SW480 (cell line): Measurements from ENCODE around the gene MYO15A.
A peak's percentile ranks its signal among the peaks of the same experiment; 100 is the strongest.

Experiments used
- DNase-seq: peaks from one replicate; pipeline ENCODE4 v3.0.0-alpha.2; 2016; ENCODE audit warnings: low spot score

Gene MYO15A, protein sequence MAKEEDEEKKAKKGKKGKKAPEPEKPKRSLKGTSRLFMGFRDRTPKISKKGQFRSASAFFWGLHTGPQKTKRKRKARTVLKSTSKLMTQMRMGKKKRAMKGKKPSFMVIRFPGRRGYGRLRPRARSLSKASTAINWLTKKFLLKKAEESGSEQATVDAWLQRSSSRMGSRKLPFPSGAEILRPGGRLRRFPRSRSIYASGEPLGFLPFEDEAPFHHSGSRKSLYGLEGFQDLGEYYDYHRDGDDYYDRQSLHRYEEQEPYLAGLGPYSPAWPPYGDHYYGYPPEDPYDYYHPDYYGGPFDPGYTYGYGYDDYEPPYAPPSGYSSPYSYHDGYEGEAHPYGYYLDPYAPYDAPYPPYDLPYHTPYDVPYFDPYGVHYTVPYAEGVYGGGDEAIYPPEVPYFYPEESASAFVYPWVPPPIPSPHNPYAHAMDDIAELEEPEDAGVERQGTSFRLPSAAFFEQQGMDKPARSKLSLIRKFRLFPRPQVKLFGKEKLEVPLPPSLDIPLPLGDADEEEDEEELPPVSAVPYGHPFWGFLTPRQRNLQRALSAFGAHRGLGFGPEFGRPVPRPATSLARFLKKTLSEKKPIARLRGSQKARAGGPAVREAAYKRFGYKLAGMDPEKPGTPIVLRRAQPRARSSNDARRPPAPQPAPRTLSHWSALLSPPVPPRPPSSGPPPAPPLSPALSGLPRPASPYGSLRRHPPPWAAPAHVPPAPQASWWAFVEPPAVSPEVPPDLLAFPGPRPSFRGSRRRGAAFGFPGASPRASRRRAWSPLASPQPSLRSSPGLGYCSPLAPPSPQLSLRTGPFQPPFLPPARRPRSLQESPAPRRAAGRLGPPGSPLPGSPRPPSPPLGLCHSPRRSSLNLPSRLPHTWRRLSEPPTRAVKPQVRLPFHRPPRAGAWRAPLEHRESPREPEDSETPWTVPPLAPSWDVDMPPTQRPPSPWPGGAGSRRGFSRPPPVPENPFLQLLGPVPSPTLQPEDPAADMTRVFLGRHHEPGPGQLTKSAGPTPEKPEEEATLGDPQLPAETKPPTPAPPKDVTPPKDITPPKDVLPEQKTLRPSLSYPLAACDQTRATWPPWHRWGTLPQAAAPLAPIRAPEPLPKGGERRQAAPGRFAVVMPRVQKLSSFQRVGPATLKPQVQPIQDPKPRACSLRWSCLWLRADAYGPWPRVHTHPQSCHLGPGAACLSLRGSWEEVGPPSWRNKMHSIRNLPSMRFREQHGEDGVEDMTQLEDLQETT (N-terminal part only)

DNA sequence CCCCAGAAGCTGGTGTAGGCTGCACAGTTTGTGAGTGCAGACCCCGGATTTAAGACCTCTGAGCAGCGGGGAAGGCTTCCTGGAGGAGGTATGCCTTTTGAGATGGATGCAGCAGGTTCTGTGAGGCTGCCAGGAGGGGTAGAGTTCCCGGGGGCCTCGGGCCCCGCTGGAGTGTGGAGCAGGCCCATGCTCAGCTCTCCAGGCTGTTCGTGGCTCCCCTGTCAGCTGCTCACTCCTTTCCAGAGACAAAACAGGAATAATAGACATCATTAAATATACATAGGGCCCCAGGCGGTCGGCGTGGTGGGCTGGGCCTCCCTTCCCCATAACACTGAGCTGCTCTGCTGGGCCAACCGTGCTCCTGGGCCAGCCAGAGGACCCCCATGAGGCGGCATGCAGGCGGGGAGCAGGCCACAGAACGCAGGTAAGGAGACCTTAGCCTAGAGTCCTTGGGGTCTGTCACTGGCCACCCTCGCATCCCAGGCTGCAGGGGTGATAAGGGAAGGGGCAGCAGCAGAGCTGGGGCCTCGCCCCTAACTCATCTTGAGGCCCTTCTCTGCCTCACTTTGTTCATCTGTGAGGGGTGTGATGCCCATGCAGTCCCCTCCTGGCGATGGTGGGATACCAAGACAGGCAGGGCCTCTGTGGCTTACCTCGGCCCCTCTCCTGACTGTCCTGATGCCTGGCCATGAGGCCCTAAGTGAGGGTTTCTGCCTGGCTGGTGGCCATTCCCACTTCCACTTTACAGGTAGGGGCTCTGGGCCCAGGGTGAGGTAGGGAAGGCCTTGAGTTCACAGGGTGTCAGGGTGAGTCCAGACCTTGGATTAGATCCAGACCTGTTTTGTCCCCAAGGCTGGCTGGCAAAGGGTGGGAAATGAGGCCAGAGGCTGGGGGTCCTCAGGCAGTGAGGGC lies at the start of gene MYO15A:
TSS of gene MYO15A (plus strand) at position 356 of the 912 bp plus-strand sequence. CDS start 10,045 bp downstream, outside the sequence.
- no peak for DNase-seq

DNA sequence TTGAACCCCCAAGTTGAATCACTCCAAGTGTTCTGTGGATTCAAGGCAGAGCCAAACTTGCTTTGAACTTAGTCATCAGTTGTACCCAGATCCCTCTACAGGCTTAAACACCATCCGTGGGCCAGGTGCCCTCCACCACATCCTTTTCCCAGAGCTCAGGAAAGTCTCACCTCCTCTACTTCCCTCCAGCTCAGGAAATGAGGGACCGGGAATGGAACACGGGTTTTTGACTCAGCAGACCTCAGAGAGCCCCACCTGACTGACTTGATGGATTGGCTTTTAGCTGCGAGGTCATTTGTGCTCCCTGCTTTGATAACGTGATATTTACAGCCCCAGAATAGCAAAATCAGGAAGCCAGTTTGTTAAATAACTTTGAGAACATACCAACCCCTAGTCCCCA lies 49.3 kb upstream of the MYO15A start:
- DNase-seq, result no peak

DNA sequence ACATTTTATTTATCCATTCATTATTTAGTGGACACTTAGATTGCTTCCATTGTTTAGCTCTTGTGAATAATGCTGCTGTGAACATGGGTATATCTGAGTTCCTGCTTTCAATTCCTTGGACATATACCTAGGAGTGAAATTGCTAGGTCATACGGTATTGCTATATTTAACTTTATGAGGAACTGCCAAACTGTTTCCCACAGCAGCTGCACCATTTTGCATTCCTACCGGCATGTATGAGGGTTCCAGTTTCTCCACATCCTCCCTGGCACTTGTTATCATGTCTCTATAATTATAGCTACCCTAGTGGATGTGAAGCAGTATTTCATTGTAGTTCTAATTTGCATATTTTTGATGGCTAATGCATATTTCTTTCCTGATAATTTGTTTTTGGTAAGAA lies 44.5 kb upstream of the MYO15A start:
- DNase-seq, result no peak

DNA sequence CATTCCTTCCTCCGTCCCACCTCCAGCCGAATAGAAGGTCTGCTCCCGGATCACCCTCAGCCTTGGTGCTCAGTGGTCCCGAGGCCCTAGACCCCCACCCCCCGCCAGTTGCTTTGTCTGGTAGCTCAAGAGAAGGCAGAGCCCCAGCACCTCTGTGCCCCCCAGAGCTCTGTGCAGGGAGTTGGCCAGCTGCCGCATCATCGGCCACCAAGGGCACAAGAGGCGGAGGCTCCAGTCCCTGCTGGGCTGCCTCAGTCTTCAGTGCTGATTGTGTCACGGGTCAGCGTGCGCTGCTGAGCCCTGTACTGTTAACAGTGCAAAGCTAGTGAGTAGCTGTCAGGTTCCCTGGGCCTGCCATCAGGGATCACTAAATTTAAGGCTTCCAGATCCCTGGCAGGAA lies 43.0 kb upstream of the MYO15A start:
- DNase-seq, result no peak

DNA sequence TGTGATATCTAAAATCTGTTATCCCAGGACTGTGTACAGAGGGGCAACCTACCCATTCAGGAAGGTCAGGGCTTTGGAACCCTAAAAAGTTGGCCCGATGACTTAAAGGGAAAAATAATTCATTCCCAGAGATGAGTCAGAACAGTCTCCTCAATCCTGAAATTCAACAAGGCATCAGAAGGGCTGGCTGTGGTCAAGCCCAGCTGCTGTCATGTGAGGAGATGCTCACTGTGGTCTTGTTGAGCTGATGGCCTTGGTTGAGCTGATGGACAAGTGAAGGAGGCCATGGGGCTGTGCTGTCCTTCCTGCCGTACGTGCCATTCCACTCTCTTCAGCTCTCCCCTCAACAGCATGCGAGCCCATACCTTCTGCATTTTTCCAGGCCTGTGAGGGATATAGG lies 41.7 kb upstream of the MYO15A start:
- DNase-seq, result no peak

DNA sequence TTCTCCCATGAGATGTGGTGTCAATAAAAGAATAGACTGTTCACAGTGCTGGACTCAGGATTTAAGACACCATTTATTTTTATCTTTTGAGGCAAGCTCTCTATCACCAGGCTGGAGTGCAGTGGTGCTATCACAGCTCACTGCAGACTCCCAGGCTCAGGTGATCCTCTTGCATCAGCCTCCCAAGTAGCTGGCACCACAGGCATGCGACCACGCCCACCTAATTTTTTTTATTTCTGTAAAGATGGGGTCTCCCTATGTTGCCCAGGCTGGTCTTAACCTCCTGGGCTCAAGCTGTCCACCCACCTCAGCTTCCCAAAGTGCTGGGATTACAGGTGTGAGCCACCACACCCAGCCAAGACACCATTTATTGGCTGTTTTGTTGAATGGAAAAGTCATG lies 39.5 kb upstream of the MYO15A start:
- DNase-seq, result peak; percentile 56

DNA sequence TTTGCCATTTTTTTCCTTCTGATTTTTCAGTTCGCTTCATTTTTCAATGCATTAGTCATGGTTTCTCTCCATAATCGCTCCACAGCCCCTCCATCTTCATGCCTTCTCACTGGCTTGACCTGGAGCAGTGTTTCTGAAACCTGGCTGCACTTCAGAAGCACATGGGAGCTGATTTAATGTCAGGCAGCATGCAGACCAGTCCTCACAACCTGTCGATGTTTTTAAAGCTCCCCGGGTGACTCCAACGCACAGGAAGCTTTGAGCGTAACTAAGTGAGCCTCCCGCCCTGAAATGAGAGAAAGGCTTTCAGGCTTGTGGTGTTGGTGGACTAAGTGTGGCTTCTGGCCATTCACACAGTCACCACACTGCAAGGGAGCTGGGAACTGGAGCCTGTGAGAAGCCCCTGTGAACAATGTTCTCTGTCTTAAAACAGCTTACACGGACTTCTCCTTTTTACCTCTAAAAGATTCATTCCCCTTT lies 37.7 kb upstream of the MYO15A start:
- DNase-seq, result peak; percentile 59

DNA sequence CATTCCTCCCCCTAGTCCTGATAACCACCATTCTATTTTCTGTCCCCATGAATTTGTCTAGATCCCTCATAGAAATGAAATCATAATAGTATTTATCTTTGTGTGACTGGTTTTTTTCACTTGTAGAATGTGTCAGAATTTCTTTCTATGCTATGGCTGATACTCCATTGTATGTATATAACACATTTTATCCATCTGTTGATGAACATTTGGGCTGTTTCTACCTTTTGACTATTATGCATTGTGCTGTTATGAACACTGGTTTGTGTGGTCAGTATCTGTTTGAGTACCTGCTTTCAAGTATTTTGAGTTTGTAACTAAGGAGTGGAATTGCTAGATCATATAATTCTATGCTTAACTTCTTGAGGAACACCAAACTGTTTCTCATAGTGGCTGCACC lies 36.8 kb upstream of the MYO15A start:
- DNase-seq, result no peak

DNA sequence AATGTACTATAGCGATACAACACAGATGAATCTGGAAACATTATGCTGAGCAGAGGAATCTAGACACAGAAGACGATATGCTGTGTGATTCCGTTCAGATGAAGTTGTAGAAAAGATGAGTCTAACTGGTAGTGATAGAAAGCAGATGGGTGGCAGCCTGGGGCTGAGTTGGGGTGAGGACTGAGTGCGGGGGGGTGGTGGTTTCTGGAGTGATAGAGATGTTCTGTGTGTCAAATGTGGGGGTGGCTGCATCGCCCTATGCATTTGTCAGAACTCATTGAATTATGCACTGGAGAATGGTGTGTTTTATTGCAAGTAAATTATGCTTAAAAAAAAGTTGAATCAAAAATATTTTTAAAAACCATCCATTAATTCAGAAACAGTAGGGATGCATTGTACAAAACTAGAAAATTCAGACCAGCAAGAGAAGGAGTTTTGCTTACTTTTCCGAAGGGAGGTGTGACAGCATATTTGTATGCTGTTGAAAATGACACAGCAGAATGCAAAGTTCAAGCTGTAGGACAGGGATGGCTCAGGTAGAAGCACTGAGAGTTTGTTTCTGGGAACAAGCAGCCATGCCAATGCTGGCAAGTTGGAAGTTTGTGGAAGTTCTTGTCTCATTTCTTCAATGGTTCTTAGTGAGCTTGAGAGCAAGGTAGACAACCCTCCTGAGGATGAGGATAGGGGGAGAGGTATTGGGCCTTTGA lies 33.8 kb upstream of the MYO15A start:
- no peak for DNase-seq

DNA sequence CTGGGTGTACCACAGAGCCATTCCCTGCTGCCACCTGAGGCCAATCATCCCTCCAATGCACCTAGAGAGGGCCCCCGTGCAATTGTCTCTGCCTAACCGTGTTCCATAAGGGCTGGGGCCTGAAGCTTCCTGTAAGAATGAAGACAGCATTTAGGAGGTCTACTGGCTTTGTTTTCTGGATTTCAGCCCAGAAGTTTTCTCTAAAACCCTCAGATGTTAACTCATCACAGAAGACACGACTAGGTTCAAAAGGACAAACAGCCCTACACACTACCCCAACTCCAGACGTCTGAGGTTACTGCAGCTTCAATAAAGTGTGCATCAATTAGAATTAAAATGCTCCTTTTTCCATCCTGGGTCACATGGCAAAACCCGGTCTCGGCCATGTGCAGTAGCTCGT lies 31.6 kb upstream of the MYO15A start:
- DNase-seq, result no peak

DNA sequence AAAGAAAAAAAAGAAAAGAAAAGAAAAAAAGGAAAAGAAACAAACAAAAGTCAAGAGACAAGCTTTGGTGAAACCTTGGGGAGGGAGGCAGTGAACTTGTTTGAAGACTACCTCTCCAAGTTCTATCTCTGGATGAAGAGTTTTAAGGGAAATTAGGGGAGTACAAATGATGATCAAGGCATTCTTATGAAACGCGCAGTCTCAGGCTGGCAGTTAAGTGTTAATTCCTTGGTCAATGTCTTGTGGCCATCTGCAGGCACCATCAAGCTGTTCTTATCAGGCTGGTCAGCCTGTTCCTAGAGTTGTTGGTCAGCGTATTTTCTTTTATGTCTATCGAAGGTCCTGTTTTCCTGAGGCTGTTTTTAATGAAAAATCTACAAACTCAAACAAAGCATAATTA lies 29.0 kb upstream of the MYO15A start:
- DNase-seq, result no peak

DNA sequence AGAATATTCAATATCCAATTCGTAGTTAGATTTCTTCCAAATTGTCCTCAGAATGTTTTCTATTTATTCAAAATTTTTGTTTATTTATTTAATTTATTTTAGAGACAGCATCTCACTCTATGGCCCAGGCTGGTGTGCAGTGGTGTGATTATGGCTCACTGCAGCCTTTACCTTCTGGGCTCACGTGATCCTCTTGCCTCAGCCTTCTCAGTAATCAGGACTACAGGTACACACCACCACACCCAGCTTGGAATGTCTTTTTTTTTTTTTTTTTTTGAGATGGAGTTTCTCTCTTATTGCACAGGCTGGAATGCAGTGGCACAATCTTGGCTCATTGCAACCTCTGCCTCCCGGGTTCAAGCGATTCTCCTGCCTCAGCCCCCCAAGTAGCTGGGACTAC lies 24.3 kb upstream of the MYO15A start:
- DNase-seq, result no peak

DNA sequence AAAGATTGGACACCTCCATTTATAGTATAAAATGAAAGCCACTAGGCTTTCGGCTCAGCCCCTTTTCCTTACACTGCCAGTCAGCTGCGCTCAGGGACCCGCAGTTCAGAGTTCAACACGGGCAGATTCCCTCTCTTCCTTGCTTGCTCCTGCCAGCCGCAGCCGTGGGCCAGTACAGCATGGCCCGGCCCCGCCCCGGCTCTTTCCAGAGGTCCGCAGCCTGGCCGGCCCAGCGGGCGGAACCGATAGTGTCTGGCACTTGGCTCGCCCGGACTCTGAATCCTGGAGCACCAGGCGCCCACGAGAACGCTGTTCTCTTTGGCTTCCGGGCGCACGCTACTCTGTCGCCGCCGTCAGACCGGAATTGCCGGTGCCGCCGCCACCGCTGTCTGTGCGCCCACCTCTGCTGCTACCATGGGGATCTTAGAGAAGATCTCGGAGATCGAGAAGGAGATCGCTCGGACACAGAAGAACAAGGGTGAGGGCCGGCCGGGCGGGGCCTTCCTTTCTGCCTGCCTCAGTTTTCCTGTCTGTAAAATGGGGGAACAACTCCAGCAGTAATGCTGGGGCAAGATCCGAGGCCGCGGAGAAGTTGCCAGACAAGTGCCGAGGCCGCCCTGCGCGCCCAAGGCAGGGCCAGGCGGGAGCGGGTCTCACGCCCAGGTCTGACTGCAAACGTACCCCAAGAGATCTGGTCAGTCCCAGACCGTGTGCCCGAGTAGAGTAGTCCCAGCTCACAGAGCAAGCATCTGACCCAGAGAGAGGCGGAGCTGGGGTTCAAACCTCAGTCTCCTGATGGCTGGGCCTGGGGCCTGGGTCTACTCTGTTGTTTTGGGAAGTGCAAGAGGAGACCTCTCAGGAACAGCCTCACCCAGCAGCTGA lies 20.7 kb upstream of the MYO15A start, which contains the start of gene DRG2:
TSS of gene DRG2 (plus strand) at position 339 of the 882 bp plus-strand sequence. CDS start at position 415, 76 bp downstream.
- peak; percentile 89 for DNase-seq

DNA sequence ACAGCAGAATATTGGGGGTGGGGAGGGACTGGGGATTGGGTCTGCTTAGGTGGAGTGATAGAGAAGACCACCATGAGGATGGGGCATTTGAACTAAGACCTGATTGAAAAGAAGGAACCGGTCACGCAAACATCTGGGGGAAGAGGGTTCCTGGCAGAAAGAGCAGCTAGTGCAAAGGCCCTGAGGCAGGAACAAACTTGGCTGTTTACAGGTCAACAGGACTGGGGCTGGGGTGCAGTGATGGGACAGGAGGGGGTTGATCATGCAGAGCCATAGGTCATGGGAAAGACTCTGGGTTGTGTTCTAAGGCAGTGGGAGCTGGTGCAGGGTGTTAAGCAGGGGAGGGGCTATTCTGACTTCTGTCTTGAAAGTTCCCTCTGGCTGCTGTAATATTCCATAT lies 18.9 kb upstream of the MYO15A start:
- no peak for DNase-seq

DNA sequence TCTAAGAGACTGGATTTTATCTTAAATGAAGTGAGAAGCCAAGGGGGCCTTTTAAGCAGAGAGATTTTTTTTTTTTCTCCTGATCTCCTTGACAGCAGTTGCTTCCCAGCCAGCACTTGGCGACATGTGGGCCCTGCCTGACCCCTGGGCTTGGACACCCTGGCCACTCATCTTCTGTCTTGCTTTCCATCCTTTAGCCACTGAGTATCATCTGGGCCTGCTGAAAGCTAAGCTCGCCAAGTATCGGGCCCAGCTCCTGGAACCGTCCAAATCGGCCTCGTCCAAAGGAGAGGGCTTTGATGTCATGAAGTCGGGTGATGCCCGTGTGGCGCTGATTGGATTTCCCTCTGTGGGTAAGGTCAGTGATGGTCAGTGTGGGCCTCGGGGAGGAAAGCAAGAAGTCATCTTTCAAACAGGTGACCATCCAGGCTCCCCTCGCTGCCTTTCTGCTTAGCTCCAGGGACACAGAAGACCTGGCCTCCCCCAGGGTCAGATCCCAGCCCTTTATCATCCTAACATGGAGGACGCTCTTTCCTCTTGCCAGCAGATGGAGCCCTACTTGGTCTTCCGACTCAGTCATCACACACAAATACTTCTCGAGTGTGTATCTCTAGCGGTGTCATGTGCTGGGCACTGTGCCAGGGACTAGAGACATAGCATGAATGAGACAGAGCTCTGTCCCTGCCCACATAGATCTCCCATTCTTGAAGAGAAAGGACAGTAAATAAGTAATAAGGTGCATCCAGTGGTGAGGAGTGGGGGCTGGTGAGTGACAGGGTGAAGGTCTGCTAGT lies 14.7 kb upstream of the MYO15A start:
- DNase-seq, result peak; percentile 58

DNA sequence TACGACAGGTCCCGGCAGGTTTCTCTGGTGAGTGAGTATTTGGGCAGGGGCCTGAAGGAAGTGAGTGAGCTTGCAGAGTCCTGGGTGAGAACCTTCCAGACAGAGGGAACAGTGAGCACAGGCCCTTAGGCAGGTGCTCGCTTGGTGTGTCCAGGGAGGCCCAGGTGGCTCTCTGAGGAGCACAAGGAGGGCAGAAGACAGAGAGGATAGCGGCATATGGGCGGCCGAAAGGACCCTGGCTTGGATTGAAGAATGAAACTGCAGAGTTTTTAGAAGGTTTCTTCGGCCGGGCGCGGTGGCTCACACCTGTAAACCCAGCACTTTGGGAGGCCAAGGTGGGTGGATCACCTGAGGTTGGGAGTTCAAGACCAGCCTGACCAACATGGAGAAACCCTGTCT lies 14.1 kb upstream of the MYO15A start:
- DNase-seq, result no peak

DNA sequence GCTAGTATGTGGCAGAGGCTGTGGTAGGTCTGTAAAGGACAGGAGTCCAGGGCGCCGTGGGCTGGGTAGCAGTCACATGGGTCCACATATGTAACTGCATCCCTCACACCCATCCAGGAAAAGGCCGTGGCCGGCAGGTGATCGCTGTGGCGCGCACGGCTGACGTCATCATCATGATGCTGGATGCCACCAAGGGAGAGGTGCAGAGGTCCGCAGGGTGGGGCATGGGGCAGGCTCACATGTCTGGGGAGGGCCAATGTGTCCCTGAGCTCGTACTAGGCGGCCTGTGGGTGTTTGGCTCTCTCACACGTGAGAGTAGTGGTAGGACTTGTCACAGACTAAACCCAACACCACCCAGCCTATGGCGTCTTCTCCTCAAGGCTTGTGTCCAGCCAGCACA lies 9.0 kb upstream of the MYO15A start:
- no peak for DNase-seq

DNA sequence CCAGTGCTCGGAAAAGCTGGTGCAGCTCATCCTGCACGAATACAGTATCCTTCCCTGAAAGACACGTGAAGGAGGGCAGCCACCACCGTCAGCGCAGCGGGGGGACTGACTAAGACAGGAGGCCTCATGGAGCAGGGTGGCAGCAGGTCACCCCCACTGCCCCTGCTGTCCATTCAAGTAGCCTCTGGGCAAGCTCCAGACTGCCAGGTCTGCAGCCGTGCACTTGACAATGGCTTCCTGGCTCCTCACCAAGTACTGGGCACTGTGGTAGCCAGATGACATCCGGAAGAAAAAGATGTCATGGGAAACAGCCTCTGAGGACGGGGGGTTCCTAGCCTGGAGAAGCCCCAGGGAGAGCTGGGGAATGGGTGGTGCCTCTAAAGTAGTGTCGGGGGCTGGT lies 7.9 kb upstream of the MYO15A start:
- no peak for DNase-seq

DNA sequence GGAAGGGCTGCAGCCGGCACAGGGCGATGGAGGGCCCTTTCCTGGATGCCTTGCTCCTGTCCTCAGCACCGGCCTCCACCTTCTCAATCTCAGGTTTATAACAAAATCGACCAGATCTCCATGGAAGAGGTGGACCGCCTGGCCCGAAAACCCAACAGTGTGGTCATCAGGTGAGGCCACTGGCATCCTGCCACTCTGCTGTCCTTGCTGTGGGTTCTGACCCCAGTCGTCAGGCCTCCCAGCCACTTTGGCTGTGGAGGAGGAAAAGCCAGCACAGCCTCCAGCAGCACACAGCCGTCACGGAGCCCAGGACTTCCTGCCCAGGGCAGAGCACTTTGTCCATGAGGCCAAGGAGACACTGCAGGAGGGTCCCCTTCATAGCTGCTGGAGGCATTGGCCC lies 6.7 kb upstream of the MYO15A start:
- DNase-seq, result no peak
